Measurements from ENCODE around the gene EIF4E2.

- no peak for TF ChIP-seq CTCF (IDR thresholded peaks at IDR 0.05)
- TF ChIP-seq POLR2A (IDR thresholded peaks at IDR 0.05) = no peak
These were observed 31.6 kb upstream of the EIF4E2 start for GRCh38 chr2:232518844-232519243.

Data from esophagus squamous epithelium (tissue), 4 donors.